Endothelial cell of coronary artery (primary cell): ENCODE results near the gene SEC11C. TPM values are rescaled to one million over a fixed set of nuclear protein-coding genes. Genes with fewer than 3 reads are reported as not detected.

ENCODE experiments used
- total RNA-seq: library from RNA; depleted of rRNA; stranded (reverse); fragments of >200 nt; gene quantifications from 2 replicates; pipeline ENCODE4 v1.2.3, GENCODE V29; 2014

SEC11C gene
- total RNA-seq = 20.8 and 24.2 TPM in 2 replicates

DNA sequence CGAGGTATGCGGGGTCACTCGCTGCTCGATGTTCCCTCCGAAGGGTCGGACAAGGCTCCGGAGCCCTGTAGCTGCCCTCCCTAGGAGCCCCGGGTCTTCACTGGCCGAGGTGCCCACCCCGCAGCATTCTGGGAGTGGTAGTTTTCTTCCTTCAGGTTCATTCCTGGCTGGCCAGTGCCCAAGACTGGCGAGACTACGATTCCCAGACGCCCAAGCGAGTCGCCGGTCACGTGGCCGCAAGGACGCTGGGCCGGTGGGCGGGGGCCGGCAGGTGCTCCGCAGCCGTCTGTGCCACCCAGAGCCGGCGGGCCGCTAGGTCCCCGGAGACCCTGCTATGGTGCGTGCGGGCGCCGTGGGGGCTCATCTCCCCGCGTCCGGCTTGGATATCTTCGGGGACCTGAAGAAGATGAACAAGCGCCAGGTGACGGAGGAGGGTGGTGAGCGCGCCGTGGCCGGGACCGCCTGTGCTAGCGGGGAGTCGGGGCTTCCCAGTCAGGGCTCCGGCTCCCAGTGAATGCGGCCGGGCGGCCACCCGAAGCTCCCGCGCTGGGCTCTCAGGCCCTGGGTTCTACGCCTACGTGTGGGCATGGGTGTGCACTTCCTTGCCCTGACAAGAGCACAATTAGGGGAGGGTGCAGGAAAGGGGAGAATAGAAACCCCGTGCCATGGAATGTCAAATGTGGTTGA is at the start of gene SEC11C:
Gene SEC11C (plus strand): TSS at position 270 of the 687 bp plus-strand sequence. CDS start 65 bp downstream, at position 335.

Other genes starting within 250 kb of the SEC11C start
- gene GRP, start 80.3 kb downstream of the SEC11C start, total RNA-seq = not detected in 2 replicates
- not detected in 2 replicates for gene RAX, start 133.6 kb downstream of the SEC11C start, total RNA-seq
- not detected in 2 replicates for gene CPLX4, start 178.8 kb downstream of the SEC11C start, total RNA-seq
- 110 and 147 TPM in 2 replicates for gene LMAN1, start 219.4 kb downstream of the SEC11C start, total RNA-seq